ENCODE results near the gene GAMT. TPM values are rescaled to one million over a fixed set of nuclear protein-coding genes. Genes with fewer than 3 reads are reported as not detected.

Gene GAMT
- total RNA-seq, 1 donor from 2014 or later = 8.8 TPM

GRCh38 chr19:1396768-1397679 lies 4.3 kb downstream of the GAMT start:
- peaks cover 13% of the 10 kb centered on the region for H3K36me3 Mint-ChIP-seq (ENCODE audit: low read depth)
- no peak overlapping the region for H3K27ac Mint-ChIP-seq
- ATAC-seq (ENCODE audit: low read depth) = no peak
- ChIA-PET CTCF (no interaction called here), POLR2A (interaction anchor here (1.1 kb wide), 1 partner anchor 12 kb away, joined by 6 read pairs; no protein-coding TSS in a partner anchor)
- intact Hi-C loops (cut with micrococcal nuclease) = no loop called here
- no peak for TF ChIP-seq CTCF (IDR thresholded peaks at IDR 0.05)
- H3K4me1 Mint-ChIP-seq = peaks cover 7% of the 10 kb centered on the region
- H3K9me3 Mint-ChIP-seq = no peaks in the 10 kb centered on the region
- no peak overlapping the region for H3K4me3 Mint-ChIP-seq
- no peak for DNase-seq
- no peaks in the 10 kb centered on the region for H3K27me3 Mint-ChIP-seq

- Mint-ChIP-seq H3K4me3 (no peak overlapping the region), H3K9me3 (no peaks in the 10 kb centered on the region), H3K4me1 (peaks cover 6% of the 10 kb centered on the region), H3K27me3 (no peaks in the 10 kb centered on the region), H3K27ac (no peak overlapping the region), H3K36me3 (ENCODE audit: low read depth) (peaks cover 15% of the 10 kb centered on the region)
- CTCF ChIA-PET = no interaction called here
- no peak for DNase-seq
- no peak for ATAC-seq (ENCODE audit: low read depth)
- intact Hi-C loops (cut with micrococcal nuclease) = no loop called here
- no peak for TF ChIP-seq CTCF (IDR thresholded peaks at IDR 0.05)
- POLR2A ChIA-PET = no interaction called here
Measured at GRCh38 chr19:1396019-1396767, 5.1 kb downstream of the GAMT start.

GRCh38 chr19:1395194-1396018 lies 5.9 kb downstream of the GAMT start:
- H3K4me1 Mint-ChIP-seq = no peaks in the 10 kb centered on the region
- CTCF ChIA-PET = no interaction called here
- ATAC-seq (ENCODE audit: low read depth) = no peak
- no peaks in the 10 kb centered on the region for H3K27me3 Mint-ChIP-seq
- H3K9me3 Mint-ChIP-seq = no peaks in the 10 kb centered on the region
- no peak for TF ChIP-seq CTCF (IDR thresholded peaks at IDR 0.05)
- H3K27ac Mint-ChIP-seq = no peak overlapping the region
- no peak for DNase-seq
- intact Hi-C loops (cut with micrococcal nuclease) = no loop called here
- peaks cover 21% of the 10 kb centered on the region for H3K36me3 Mint-ChIP-seq (ENCODE audit: low read depth)
- POLR2A ChIA-PET = no interaction called here
- H3K4me3 Mint-ChIP-seq = no peak overlapping the region

GRCh38 chr19:1394252-1395193 lies 6.8 kb downstream of the GAMT start:
- intact Hi-C loops (cut with micrococcal nuclease) = no loop called here
- TF ChIP-seq CTCF (IDR thresholded peaks at IDR 0.05) = no peak
- no peak for ATAC-seq (ENCODE audit: low read depth)
- Mint-ChIP-seq H3K4me1 (no peaks in the 10 kb centered on the region), H3K27ac (no peak overlapping the region), H3K36me3 (ENCODE audit: low read depth) (peaks cover 28% of the 10 kb centered on the region), H3K27me3 (no peaks in the 10 kb centered on the region), H3K9me3 (no peaks in the 10 kb centered on the region), H3K4me3 (no peak overlapping the region)
- DNase-seq = no peak
- CTCF ChIA-PET = no interaction called here
- POLR2A ChIA-PET = interaction anchor here (0.6 kb wide), 1 partner anchor 70 kb away, joined by 5 read pairs; no protein-coding TSS in a partner anchor
